ENCODE results near the gene NRXN3.
"Not testable (repeated sequence)": the region's sequence is repeated elsewhere in the genome, so short reads cannot be mapped to it uniquely, and the experiment has no call there.

NRXN3 gene

DNA sequence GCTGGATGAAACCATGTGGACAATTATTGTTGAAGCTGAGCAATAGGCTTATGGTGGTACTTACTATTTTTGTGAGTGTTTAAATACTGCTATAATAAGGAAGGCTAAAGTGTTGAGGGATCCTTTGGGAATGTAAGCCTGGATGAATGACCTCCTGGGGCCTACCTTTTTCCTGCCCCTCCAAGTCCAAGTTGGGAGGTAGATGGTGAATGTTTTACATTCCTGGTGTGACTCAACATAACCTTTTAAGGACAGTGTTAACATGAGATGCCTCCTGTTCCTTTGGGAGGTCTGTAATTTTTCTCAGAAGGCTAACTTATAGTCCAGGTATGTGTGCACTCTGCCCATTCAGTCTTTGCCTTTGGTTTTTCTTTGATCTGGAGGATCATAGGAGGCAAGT lies 315.9 kb downstream of the NRXN3 start:
- no peak for DNase-seq (ENCODE audit: low read depth in 2 of 2, low spot score in 1 of 2)

DNA sequence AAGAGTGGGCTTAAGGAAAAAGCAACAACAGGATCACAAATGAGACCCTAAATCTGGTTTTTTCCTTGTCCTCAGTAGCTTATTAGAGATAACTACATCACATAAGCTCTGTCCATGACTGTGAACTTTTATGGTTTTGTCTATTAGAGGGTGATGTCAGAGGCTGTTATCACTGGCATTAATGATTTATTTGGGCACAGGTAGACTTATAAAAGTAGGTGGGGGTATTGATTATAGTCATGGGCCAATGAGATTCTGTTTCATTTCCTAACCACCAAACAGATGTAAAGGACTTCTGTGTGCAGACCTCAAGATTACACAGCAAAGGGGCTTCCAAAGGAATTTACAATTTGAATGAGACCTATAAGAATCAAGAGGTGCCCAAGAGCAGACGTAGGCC lies 316.4 kb downstream of the NRXN3 start:
- no peak for DNase-seq (ENCODE audit: low read depth in 2 of 2, low spot score in 1 of 2)

DNA sequence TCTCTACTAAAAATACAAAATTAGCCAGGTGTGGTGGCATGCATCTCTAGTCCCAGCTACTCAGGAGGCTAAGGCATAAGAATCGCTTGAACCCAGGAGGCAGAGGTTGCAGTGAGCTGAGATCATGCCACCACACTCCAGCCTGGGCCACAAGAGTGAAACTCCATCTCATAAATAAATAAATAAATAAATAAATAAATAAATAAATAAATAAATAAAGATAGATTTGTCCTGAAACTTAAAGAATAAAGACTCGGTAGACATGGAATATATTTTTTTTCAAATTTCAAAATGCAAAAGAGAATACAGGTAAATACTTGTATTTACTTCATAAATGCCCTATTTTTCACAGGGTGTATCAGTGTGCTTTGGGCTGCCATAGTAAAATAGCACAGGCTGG lies 317.4 kb downstream of the NRXN3 start:
- DNase-seq (ENCODE audit: low read depth in 2 of 2, low spot score in 1 of 2), result not testable (repeated sequence)

DNA sequence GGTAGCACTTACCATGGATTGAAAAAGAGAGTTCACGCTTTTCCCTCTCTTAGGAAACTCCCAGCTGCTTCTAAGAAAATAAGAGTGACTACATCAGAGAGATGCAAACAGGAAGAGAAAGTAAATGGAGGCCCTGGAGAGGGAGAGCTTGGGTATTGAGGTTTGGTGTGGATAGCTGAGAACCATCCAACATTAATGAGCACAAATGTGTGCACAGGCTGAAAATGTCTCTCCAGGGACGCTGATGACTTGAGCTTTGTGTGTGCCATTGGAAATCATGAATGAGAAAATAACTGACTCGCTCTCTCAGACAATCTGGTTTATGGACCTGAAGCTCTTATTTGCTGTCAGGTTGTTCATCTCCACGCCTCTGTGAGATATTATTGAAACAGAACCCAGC lies 318.8 kb downstream of the NRXN3 start:
- DNase-seq (ENCODE audit: low read depth in 2 of 2, low spot score in 1 of 2), result no peak

DNA sequence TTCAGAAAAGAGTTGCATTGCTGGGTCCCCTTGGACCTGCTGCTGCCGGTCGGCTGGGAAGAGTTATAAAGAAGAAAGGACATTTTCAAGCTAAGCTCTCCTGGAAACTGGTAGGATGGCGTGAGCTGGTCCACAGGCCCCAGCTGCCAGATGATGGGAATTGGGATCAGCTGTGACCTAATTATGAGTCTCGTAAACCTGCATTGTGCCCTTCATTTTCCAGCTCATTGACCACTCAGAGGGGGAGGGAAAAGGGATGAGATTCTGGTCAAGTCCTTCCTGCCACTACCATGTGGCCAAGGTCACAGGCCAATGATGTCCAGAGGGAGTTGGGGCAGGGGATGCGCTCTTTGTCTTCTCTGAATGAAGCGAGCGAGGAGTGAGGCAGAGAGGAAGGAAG lies 320.9 kb downstream of the NRXN3 start:
- no peak for DNase-seq (ENCODE audit: low read depth in 2 of 2, low spot score in 1 of 2)

DNA sequence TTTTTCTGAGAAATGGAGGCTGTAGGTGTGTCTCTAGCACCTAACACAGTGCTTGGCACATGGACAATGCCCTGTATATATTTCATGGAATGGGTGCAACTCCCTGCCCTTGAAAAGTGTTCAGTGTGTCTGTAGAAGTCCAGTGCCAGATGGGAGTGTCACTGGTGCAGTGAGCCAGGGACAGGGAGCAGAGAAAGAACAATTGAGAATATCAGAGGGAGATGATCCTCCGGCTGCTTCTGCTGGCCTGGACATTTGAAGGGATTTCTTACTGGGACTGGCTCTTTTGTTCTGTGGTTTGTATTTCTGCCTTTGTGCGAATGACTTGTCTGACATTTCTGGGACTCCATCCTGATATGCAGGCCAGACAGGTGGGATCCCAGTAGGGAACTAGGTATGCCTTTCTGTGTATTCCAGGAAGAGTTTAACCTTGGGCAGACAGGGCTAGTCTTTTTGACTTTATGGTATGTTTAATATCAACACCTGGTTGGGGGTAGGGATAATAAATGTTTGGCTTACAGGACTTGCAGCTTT lies 328.0 kb downstream of the NRXN3 start:
- no peak for DNase-seq (ENCODE audit: low read depth in 2 of 2, low spot score in 1 of 2)

DNA sequence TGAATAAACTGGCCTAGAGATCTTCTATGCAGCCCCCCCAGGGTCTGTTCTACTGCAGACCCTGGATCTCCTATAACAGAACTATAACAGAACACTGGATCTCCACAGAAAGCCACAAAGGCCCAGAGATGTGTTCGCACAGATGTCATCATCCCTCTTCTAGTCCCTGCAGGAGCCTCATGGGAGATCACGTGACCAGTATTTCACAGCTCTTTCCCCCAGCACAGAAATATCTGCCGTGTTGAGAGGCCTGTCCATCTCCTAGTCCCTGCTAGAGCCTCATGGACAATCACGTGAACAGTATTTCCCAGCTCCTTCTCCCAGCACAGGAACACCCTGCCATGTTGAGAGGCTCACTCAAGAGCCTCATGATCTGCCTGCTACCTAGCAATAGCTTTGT lies 331.7 kb downstream of the NRXN3 start:
- no peak for DNase-seq (ENCODE audit: low read depth in 2 of 2, low spot score in 1 of 2)

DNA sequence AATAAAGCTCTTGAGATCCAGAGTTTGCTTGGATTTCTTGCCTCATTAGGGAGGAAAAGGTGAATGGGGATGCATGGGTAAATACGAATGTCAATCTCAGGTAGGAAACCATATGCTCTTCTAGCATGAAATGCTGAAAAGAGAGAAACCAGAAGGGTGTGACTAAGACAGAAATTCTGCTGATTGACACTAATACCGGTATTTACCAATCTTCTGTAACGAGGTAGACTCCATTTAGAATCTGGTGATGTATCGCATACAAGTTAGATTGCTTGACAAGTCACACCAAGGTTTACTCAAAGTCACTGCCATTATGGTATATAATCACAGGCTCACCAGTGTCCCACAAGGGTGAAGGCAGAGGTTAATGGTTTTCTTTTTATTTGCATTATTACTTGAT lies 337.9 kb downstream of the NRXN3 start:
- no peak for DNase-seq (ENCODE audit: low read depth in 2 of 2, low spot score in 1 of 2)

DNA sequence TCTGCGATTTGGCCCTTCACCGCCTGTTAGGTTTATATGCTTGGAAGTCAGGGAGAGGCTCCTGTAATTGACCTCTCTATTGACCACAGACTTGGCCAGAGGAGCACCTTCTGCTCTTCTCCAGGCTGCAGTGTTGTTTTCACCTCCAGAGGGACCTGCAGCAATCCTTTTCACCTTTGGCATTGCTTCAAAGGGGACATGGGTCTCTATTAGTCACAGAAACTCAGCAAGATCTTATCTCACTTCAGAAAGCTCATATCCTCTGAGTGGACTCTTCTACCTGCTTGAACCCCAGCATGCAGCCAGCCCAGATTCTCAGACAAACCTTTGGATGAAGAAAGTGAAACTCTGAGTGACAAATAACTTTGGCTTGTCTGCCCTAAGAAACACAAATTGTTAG lies 339.3 kb downstream of the NRXN3 start:
- DNase-seq (ENCODE audit: low read depth in 2 of 2, low spot score in 1 of 2), result no peak

DNA sequence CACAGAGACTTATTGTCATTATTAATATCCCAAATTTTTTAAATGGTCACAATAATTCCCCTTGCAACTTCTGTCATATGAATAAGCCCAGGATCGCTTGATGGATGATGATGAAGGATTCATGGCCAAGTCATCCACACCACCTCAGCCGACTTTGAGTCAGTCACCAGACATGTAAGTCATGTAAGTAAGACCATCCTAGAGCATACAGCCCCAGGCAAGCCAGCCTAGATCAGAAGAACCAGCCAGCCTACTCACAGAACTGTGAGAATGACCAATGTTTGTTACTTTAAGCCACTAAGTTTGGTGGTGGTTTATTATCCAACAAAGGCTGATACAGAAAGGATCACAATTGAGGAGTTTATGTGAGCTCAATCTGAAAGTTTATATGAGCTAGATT lies 341.8 kb downstream of the NRXN3 start:
- no peak for DNase-seq (ENCODE audit: low read depth in 2 of 2, low spot score in 1 of 2)

DNA sequence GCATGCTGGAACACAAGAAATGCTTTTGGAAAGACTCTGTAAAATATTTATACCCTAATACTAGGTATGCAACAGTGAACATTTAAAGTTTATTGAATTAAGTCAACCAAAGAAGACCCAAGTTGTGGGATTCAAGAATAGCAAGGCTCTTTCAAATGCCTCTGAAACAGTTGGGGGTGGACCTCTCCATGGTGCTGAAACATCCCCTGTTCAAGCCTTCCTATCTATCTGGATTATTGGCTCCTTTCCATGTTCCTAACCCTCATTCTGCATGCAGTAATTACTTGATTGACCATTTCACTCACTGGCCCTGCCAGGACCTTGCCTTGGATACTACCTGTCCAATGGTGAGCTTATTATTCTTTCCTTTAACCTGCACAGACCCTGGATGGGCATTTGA lies 349.7 kb downstream of the NRXN3 start:
- no peak for DNase-seq (ENCODE audit: low read depth in 2 of 2, low spot score in 1 of 2)

DNA sequence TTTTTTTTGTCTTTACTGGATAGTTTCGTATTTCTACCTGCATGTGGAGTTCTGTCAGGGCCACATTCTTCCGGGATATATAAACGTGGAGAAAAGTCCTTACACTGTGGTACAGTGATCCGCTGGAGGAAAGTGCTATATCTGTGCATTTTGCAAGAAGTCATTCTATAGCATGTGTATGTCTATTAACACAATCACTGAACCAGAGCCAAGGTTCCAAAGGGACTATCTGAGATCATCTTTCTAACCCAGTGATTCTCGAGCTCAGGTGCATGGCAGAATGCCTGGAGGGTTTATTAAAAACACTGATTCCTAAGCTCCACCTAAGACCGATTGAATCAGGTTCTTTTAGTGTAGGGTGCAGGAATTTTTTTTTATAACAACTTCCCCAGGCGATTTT lies 354.0 kb downstream of the NRXN3 start:
- DNase-seq (ENCODE audit: low read depth in 2 of 2, low spot score in 1 of 2), result no peak

DNA sequence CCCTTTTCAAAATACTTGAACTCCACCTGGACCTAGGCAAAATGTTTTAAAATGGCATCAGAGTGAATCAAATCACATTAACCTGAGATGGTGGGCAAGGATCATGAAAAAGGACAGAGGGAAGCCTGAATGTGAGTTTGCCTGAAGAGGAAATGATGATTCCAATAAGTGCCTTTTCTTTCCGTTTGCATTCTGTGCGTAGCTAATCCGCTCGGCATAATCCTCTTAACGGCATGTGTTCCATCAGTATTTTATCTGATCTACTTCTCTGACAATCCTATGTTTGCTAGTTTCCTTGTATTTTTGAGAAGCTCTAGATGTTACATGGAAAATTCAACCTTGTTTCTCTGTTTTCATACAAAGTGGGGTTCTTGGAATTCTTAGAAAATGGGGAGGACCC lies 354.6 kb downstream of the NRXN3 start:
- DNase-seq (ENCODE audit: low read depth in 2 of 2, low spot score in 1 of 2), result no peak

DNA sequence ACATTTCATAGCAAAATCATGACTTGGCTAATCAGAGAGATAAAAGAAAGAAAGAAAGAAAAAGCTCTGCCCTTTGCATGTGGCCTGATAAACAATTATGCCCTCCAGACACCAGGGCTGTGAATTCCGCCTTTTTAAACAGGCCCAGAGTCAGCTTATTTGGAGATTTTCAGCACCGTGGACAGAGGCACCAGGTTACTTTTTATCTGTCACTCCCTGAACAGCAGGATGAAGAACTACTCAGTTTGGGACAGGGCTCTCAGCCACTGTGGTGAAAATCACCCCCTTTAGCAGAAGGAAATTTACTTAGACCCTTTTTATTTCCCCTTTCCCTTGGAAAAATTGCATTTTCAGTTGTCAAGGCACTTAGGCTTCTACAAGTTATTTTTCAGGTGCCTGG lies 359.9 kb downstream of the NRXN3 start:
- no peak for DNase-seq (ENCODE audit: low read depth in 2 of 2, low spot score in 1 of 2)

DNA sequence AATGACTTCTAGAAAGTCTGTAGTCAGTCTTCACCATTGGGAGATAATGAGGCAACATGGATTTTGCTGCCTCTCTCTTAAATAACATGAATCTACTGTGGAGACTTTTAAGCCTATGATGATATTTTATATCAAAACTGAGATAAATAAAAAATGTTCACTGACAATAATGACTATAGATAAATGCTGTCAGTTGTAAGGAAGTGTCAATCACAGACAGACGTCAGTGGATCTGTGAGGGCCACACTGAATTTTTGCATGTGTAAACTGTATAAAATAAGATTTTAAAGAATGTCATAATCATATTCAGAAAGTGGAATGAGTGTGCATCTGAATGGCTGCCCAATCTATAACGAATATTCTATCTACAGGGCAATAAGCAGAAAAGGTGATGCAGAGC lies 364.0 kb downstream of the NRXN3 start:
- DNase-seq (ENCODE audit: low read depth in 2 of 2, low spot score in 1 of 2), result no peak

DNA sequence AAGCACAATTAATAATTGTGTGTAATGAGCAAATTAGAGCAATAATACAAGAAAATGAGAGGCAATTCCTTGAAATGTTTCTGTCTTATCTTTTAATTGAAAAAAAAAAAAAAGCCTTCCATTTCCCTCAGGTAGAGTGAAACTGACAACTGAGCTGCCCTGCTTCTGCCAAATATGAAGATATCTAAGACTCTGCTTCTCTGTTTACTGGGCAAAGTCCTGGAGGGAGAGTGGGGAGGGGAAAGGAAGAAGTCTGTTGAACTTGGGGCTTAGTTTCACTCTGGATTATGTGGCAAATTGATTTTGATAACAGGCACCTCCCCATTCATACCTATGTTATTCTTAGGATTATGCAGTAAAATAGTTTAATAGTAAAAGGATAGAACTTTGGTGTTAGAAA lies 364.9 kb downstream of the NRXN3 start:
- DNase-seq (ENCODE audit: low read depth in 2 of 2, low spot score in 1 of 2), result no peak

DNA sequence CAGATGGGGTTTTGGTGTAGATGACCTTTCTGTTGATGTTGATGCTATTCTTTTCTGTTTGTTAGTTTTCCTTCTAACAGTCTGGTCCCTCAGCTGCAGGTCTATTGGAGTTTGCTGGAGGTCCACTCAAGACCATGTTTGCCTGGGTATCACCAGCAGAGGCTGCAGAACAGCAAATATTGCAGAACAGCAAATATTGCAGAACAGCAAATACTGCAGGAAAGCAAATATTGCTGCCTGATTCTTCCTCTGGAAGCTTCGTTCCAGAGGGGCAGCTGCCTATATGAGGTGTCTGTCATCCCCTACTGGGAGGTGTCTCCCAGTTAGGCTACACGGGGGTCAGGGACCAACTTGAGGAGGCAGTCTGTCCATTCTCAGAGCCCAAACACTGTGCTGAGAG lies 371.6 kb downstream of the NRXN3 start:
- DNase-seq (ENCODE audit: low read depth in 2 of 2, low spot score in 1 of 2), result not testable (repeated sequence)

DNA sequence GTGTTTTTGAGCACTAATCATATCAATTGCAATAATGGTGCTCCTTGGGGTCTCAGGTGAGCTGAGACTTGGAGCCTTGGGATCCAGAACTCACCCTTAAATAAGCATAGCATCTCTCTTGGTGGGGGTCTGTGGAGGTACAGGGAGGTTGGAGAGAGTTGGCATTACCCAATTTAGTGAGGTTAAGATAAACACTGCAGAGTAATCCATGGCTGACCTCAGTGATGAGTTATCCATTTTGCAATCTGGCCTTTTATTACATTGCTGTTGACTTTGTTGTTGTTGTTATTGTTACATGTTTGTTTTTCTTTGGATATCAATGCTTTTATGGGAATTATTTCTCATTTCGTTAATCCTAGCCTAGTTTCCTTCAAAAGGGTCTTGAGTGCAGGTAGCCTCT lies 373.3 kb downstream of the NRXN3 start:
- no peak for DNase-seq (ENCODE audit: low read depth in 2 of 2, low spot score in 1 of 2)

DNA sequence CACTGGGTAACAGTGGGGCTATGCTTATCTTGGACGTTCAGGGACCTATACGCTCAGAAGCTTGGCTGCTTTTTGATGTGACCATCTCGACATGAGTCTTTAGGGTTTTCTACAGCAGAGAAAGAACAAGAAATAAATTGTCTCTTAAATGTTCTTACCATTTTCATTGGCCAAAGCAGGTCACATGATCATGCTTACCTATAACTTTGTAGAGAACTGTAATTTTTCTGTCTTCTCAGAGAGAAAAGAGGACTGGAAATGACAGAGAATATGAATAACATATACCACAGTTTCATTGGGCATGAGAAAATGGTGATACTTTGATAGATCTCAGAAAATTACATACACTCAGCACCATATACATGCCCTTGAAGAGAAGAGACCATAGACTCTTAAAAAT lies 390.9 kb downstream of the NRXN3 start:
- DNase-seq (ENCODE audit: low read depth in 2 of 2, low spot score in 1 of 2), result no peak

DNA sequence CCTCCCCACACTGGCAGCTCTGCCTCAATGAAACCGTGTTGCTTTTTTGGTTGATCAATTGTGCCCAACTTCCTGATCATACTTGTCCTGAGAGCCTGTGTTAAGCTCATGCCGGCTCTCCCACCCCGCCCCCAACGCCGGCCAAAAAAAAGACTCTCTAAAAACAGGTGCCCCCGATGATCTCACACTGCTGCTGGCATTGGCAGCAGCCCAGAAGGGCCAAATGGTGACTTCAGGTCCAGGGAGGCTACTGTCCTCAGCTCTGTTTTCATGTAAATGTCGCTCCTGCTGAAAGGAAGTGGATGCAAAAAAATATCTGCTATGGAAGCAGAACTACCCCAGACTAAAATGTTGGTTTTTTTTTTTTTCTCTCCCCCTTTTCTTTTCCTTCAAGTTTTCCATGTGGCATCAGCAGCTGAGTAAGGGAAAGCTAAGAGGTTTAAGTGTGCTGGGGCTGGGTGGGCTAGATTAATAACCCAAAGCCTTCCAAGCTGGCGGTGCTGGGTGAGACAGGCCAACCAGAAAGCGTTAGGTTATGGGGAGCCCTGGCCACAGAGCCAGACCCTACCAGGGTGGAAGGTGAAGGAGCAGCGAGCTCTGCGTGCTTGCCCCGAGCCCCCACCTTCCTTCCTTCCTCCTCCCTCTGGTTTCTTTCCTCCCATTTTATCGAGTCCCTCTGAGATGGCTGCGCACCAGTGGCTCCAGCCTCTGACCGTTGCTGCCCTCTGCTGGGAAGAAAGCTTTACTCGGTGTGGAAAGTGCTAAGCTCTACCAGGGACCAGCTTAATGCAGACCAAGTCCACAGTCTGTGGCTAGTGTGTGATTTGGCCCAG lies 396.1 kb downstream of the NRXN3 start:
- DNase-seq (ENCODE audit: low read depth in 2 of 2, low spot score in 1 of 2), result peak in 1 of 2 donors; percentile 15

DNA sequence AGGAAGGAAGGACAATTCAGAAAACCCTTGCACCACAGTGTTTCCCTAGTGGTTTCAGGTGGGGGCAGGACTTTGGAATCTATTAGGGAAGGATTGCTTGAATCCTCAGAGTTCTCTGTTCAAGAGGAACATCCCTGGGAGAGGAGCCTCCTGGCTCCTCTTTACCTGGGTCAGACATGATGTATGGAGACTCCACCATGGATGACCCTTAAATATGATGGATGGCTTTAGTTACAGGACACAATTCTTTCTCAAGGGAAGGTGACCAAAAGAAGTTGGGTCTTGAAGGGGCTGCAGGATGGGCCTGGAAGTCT lies 396.6 kb downstream of the NRXN3 start:
- DNase-seq (ENCODE audit: low read depth in 2 of 2, low spot score in 1 of 2), result no peak

DNA sequence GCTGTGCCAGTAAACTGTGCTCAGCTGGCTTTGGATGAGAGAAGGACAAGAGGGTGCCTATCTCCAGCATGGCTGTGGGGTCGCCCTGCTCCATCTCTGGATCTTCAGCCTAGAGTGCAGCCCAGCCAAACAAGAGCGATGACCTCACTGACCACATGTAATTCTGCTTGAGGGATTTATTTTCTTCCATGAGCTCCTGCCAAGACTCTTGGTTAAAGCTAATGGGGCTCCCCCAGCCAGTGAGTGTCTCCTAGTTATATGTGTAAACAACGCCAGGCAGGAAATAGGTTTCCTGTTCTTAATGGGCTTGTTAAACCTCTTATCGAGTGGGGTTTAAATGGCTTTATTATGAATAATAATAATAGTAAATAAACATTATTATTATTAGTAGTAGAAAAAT lies 397.2 kb downstream of the NRXN3 start:
- DNase-seq (ENCODE audit: low read depth in 2 of 2, low spot score in 1 of 2), result no peak

DNA sequence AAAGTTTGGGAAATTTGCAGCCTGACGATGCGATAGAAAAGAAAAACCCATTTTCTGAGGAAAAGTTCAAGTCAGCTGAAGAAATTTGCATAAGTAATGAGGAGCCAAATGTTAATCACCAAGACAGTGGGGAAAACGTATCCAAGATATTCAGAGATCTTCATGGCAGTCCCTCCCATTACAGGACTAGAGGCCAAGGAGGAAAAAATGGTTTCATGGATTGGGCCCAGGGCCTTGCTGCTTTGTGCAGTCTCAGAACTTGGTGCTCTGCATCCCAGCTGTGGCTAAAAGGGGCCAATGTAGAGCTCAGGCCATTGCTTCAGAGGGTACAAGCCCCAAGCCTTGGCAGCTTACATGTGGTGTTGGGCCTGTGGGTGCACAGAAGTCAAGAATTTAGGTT lies 403.6 kb downstream of the NRXN3 start:
- DNase-seq (ENCODE audit: low read depth in 2 of 2, low spot score in 1 of 2), result not testable (repeated sequence)

All from stimulated activated CD8-positive, alpha-beta memory T cell treated with anti-CD3 and anti-CD28 coated beads, Interleukin-4, amount 100 ng/mL, for 1 hour (primary cell).